Middle frontal gyrus (tissue), 1 donor: ENCODE results near the gene UBASH3B.

Experiments used
- DNase-seq: peaks from one replicate; pipeline ENCODE4 v3.0.0-alpha.2; 2015; ENCODE audit warnings: low spot score; ENCODE audit errors: extremely low spot score

UBASH3B gene

GRCh38 chr11:122754553-122755322 lies 99.2 kb downstream of the UBASH3B start:
- no peak for DNase-seq

- DNase-seq: no peak
These were observed 99.9 kb downstream of the UBASH3B start for GRCh38 chr11:122755409-122755808.

GRCh38 chr11:122755941-122756340 lies 100.4 kb downstream of the UBASH3B start:
- DNase-seq: no peak

GRCh38 chr11:122756417-122756816 lies 100.9 kb downstream of the UBASH3B start:
- no peak for DNase-seq

GRCh38 chr11:122757201-122757600 lies 101.7 kb downstream of the UBASH3B start:
- no peak for DNase-seq

GRCh38 chr11:122758339-122758738 lies 102.8 kb downstream of the UBASH3B start:
- DNase-seq: no peak

- DNase-seq: no peak
These were observed 103.5 kb downstream of the UBASH3B start for GRCh38 chr11:122758974-122759373.

GRCh38 chr11:122763108-122763507 lies 107.6 kb downstream of the UBASH3B start:
- no peak for DNase-seq

GRCh38 chr11:122764371-122765090 lies 109.0 kb downstream of the UBASH3B start:
- no peak for DNase-seq

- no peak for DNase-seq
These were observed 110.1 kb downstream of the UBASH3B start for GRCh38 chr11:122765487-122766131.

GRCh38 chr11:122769126-122769780 lies 113.7 kb downstream of the UBASH3B start:
- no peak for DNase-seq

- no peak for DNase-seq
These were observed 117.4 kb downstream of the UBASH3B start for GRCh38 chr11:122772945-122773344.

GRCh38 chr11:122773781-122774266 lies 118.3 kb downstream of the UBASH3B start:
- no peak for DNase-seq

- DNase-seq: no peak
These were observed 120.3 kb downstream of the UBASH3B start for GRCh38 chr11:122775675-122776271.

GRCh38 chr11:122776546-122776945 lies 121.0 kb downstream of the UBASH3B start:
- DNase-seq: no peak

GRCh38 chr11:122777343-122777742 lies 121.8 kb downstream of the UBASH3B start:
- no peak for DNase-seq

- no peak for DNase-seq
These were observed 122.6 kb downstream of the UBASH3B start for GRCh38 chr11:122778148-122778547.

- no peak for DNase-seq
These were observed 123.6 kb downstream of the UBASH3B start for GRCh38 chr11:122779047-122779629.

- no peak for DNase-seq
These were observed 124.9 kb downstream of the UBASH3B start for GRCh38 chr11:122780296-122780949.
